HepG2 (cell line): ENCODE measurements around the gene IQCK. TPM values are rescaled to one million over a fixed set of nuclear protein-coding genes. Genes with fewer than 3 reads are reported as not detected.

Experiments used
- CTCF ChIP-seq: sonication (generic); formaldehyde crosslinking; IDR thresholded peaks from 2 replicates; pipeline ENCODE4 v1.5.0; 2020; ENCODE audit warnings: mild to moderate bottlenecking, missing genetic modification reagents, moderate library complexity
- FOXO1 ChIP-seq: sonication (generic); formaldehyde crosslinking; IDR thresholded peaks from 2 replicates; pipeline ENCODE4 v1.4.0; 2020; ENCODE audit warnings: missing genetic modification reagents
- GLMP ChIP-seq: sonication (generic); formaldehyde crosslinking; IDR thresholded peaks from 2 replicates; pipeline ENCODE4 v1.9.0; 2021; ENCODE audit warnings: missing genetic modification reagents, mild to moderate bottlenecking, borderline replicate concordance
- HNRNPL ChIP-seq: fragments of 200-400 bp; formaldehyde crosslinking; IDR thresholded peaks from 2 replicates; pipeline ENCODE4 v1.6.1; 2017; ENCODE audit warnings: mild to moderate bottlenecking, low read depth, low read length
- MZF1 ChIP-seq: sonication (generic); formaldehyde crosslinking; IDR thresholded peaks from 2 replicates; pipeline ENCODE4 v1.8.1; 2023; ENCODE audit warnings: mild to moderate bottlenecking, missing genetic modification reagents, borderline replicate concordance
- PATZ1 ChIP-seq: sonication (generic); formaldehyde crosslinking; IDR thresholded peaks from 2 replicates; pipeline ENCODE4 v1.4.0; 2020; ENCODE audit warnings: missing genetic modification reagents
- SRF ChIP-seq: IDR thresholded peaks from 2 replicates; pipeline ENCODE4 v1.6.1; 2011; ENCODE audit warnings: mild to moderate bottlenecking, low read depth, low read length, moderate library complexity
- TCF7 ChIP-seq: sonication (generic); IDR thresholded peaks from 2 replicates; pipeline ENCODE4 v1.6.1; 2016; ENCODE audit warnings: antibody characterized with exemption, low read depth
- TEAD3 ChIP-seq: optimal IDR thresholded peaks from 2 replicates; pipeline ENCODE3; 2016; ENCODE audit warnings: borderline replicate concordance
- ZNF264 ChIP-seq: sonication (generic); formaldehyde crosslinking; IDR thresholded peaks from 2 replicates; pipeline ENCODE4 v1.4.0; 2020; ENCODE audit warnings: missing genetic modification reagents
- ZNF335 ChIP-seq: sonication (generic); formaldehyde crosslinking; IDR thresholded peaks from 2 replicates; pipeline ENCODE4 v1.4.0; 2020; ENCODE audit warnings: missing genetic modification reagents
- ZNF501 ChIP-seq: sonication (generic); formaldehyde crosslinking; IDR thresholded peaks from 2 replicates; pipeline ENCODE4 v1.5.1; 2020; ENCODE audit warnings: mild to moderate bottlenecking, moderate library complexity, missing genetic modification reagents
- ZNF563 ChIP-seq: sonication (generic); formaldehyde crosslinking; IDR thresholded peaks from 2 replicates; pipeline ENCODE4 v1.8.0; 2022; ENCODE audit warnings: mild to moderate bottlenecking, moderate library complexity, missing genetic modification reagents
- ZNF850 ChIP-seq: sonication (generic); formaldehyde crosslinking; conservative IDR thresholded peaks from 2 replicates; pipeline ENCODE4 v1.9.0; 2021; ENCODE audit warnings: mild to moderate bottlenecking, missing genetic modification reagents
- polyA plus RNA-seq, 8 experiments: library from polyadenylated mRNA; depleted of rRNA in 3 of 8; stranded (reverse) in 7 of 8; unstranded in 1 of 8; fragments of >200 nt; fragmentation: Illumina TruSeq in 4 of 8; extraction: Trizol in 4 of 8; gene quantifications; 2 replicates each; pipeline versions ENCODE4 v1.2.1 to v1.2.3, GENCODE V29; 2011 to 2016; ENCODE audit warnings: low read depth in 4 of 8, missing spikeins in 1 of 8, mixed read lengths in 1 of 8; ENCODE audit not compliant: insufficient read depth in 1 of 8
- total RNA-seq, 5 experiments: library from RNA; depleted of rRNA; stranded (reverse); fragments of >200 nt; fragmentation: Illumina TruSeq; extraction: Trizol; gene quantifications; 2 replicates each; pipeline ENCODE4 v1.2.3, GENCODE V29; 2016; ENCODE audit warnings: low read depth in 1 of 5
- TF ChIP-seq, protein P1 (sequence below): sonication (generic); formaldehyde crosslinking; IDR thresholded peaks from 2 replicates; pipeline ENCODE4 v1.9.0; 2021; ENCODE audit warnings: missing genetic modification reagents, borderline replicate concordance
- TF ChIP-seq, protein P2 (sequence below): sonication (generic); formaldehyde crosslinking; IDR thresholded peaks from 2 replicates; pipeline ENCODE4; 2020; ENCODE audit warnings: missing genetic modification reagents, mild to moderate bottlenecking, borderline replicate concordance
- TF ChIP-seq, protein P3 (sequence below): IDR thresholded peaks from 2 replicates; pipeline ENCODE4 v1.6.1; 2016; ENCODE audit warnings: mild to moderate bottlenecking

IQCK gene
- total and polyA plus RNA-seq, 2 of the 13 experiments (the other 11 are each of a cell fraction or from before 2014, with no cell fraction given): 5.1 to 7.3 TPM

DNA sequence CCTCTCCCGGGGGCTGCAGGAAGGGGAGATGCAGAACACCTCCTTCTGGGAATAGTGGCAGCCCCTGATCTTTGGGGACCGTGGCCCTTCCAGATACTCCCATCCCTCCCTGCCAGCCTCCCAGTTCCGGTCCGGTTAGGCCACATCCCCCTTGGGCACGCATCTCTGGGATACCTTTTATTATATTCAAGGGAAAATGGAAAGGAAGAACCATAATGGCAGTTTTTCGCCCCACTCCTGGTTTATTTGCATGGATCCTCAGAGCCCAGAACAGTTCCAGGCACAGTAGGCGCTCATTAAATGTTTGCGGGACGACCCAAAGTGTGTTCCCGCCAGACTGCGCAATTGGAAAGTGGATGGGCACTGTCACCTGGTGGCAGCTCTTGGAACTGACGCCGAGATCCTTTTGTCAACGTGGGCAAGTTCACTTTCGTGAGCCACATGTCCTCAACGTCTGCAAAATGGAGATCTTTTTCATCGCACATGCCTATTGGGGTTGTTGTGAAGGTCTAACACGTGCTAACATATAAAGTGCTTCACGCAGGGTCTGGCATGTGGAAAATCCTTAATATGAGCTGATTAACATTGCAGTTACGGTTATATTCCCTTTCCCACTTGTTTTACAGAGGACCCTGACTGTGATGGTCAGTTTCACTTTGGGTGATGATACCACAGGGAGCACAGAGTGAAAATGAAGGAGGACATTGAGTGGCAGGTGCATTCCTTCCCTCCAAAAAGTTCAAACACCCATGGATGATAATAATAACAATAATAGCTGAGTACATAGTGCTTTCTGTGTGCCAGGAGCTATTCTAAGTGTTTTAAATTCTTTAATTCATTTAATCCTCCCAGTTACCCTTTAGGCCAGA is 168.2 kb downstream of the IQCK start (continued):
- TF ChIP-seq, protein P1, sequence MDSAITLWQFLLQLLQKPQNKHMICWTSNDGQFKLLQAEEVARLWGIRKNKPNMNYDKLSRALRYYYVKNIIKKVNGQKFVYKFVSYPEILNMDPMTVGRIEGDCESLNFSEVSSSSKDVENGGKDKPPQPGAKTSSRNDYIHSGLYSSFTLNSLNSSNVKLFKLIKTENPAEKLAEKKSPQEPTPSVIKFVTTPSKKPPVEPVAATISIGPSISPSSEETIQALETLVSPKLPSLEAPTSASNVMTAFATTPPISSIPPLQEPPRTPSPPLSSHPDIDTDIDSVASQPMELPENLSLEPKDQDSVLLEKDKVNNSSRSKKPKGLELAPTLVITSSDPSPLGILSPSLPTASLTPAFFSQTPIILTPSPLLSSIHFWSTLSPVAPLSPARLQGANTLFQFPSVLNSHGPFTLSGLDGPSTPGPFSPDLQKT: no peak
- TF ChIP-seq FOXO1 (CRISPR knock-in tag) (peak; percentile 50; the same call in 1 of the 2 replicates), GLMP (no peak), ZNF264 (CRISPR knock-in tag) (no peak), SRF (no peak; the same call in 1 of the 2 replicates), ZNF501 (CRISPR knock-in tag) (peak; percentile 89), HNRNPL (no peak), ZNF335 (CRISPR knock-in tag) (0 out of 2 replicates have a peak, but pooled peaks have one; percentile 74), MZF1 (CRISPR knock-in tag) (0 out of 2 replicates have a peak, but pooled peaks have one; percentile 33), TCF7 (no peak), ZNF850 (CRISPR knock-in tag) (no peak), TEAD3 (CRISPR knock-in tag) (peak; percentile 53), PATZ1 (CRISPR knock-in tag) (peak; percentile 51; the same call in 1 of the 2 replicates), CTCF (peak; percentile 100), ZNF563 (CRISPR knock-in tag) (0 out of 2 replicates have a peak, but pooled peaks have one; percentile 43)
- TF ChIP-seq, protein P2, sequence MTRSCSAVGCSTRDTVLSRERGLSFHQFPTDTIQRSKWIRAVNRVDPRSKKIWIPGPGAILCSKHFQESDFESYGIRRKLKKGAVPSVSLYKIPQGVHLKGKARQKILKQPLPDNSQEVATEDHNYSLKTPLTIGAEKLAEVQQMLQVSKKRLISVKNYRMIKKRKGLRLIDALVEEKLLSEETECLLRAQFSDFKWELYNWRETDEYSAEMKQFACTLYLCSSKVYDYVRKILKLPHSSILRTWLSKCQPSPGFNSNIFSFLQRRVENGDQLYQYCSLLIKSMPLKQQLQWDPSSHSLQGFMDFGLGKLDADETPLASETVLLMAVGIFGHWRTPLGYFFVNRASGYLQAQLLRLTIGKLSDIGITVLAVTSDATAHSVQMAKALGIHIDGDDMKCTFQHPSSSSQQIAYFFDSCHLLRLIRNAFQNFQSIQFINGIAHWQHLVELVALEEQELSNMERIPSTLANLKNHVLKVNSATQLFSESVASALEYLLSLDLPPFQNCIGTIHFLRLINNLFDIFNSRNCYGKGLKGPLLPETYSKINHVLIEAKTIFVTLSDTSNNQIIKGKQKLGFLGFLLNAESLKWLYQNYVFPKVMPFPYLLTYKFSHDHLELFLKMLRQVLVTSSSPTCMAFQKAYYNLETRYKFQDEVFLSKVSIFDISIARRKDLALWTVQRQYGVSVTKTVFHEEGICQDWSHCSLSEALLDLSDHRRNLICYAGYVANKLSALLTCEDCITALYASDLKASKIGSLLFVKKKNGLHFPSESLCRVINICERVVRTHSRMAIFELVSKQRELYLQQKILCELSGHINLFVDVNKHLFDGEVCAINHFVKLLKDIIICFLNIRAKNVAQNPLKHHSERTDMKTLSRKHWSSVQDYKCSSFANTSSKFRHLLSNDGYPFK (CRISPR knock-in tag): 0 out of 2 replicates have a peak, but pooled peaks have one; percentile 8
- TF ChIP-seq, protein P3, sequence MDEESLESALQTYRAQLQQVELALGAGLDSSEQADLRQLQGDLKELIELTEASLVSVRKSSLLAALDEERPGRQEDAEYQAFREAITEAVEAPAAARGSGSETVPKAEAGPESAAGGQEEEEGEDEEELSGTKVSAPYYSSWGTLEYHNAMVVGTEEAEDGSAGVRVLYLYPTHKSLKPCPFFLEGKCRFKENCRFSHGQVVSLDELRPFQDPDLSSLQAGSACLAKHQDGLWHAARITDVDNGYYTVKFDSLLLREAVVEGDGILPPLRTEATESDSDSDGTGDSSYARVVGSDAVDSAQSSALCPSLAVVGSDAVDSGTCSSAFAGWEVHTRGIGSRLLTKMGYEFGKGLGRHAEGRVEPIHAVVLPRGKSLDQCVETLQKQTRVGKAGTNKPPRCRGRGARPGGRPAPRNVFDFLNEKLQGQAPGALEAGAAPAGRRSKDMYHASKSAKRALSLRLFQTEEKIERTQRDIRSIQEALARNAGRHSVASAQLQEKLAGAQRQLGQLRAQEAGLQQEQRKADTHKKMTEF (CRISPR knock-in tag): peak; percentile 77; the same call in 1 of the 2 replicates
